DMS114 treated with DMSO at 0.1 percent for 48 hours (cell line): ENCODE data around the gene DHRS7B.

ENCODE experiments used
- DNase-seq: peaks from one replicate; lab custom pipeline; 2025; ENCODE audit not compliant: unreplicated experiment; lab: John Stamatoyannopoulos, UW

The DHRS7B gene

GRCh38 chr17:21233581-21234347 is 107.0 kb downstream of the DHRS7B start:
- DNase-seq: no peak

GRCh38 chr17:21235921-21236320 is 109.2 kb downstream of the DHRS7B start:
- no peak for DNase-seq

GRCh38 chr17:21239680-21240368 is 113.1 kb downstream of the DHRS7B start:
- no peak for DNase-seq

GRCh38 chr17:21240369-21241055 is 113.7 kb downstream of the DHRS7B start:
- no peak for DNase-seq
